ENCODE data around the gene PHF23. TPM values are rescaled to one million over a fixed set of nuclear protein-coding genes. Genes with fewer than 3 reads are reported as not detected.

Gene PHF23
- polyA plus RNA-seq, 3 donors: 11.5 to 29.4 (median 24.4) TPM

- 89 to 94% (median 90%) methylated on average over 31 of the region's 31 CpGs for WGBS, 3 donors
- H3K27ac ChIP-seq (ENCODE audit: low read depth, low read length): no peak overlapping the region
Measured at GRCh38 chr17:7226721-7227710, 12.2 kb downstream of the PHF23 start.

GRCh38 chr17:7225711-7226331 is 13.4 kb downstream of the PHF23 start:
- no peak overlapping the region for H3K27ac ChIP-seq (ENCODE audit: low read depth, low read length)
- 82 to 86% (median 86%) methylated on average over 16 to 21 of the region's 21 CpGs for whole genome bisulfite sequencing, 3 donors

GRCh38 chr17:7224661-7225111 is 14.6 kb downstream of the PHF23 start:
- no peak overlapping the region for H3K27ac ChIP-seq (ENCODE audit: low read depth, low read length)
- 63 to 75% (median 71%) methylated on average over 14 to 15 of the region's 15 CpGs for WGBS, 3 donors

GRCh38 chr17:7224110-7224509 is 15.1 kb downstream of the PHF23 start:
- 73 to 83% (median 80%) methylated on average over 9 to 10 of the region's 10 CpGs for WGBS, 3 donors
- H3K27ac ChIP-seq (ENCODE audit: low read depth, low read length): no peak overlapping the region

- WGBS, 3 donors: 84 to 86% (median 86%) methylated on average over 4 of the region's 4 CpGs
- H3K27ac ChIP-seq (ENCODE audit: low read depth, low read length): no peak overlapping the region
Measured at GRCh38 chr17:7223375-7223774, 15.9 kb downstream of the PHF23 start.

- WGBS, 3 donors: 78 to 80% (median 79%) methylated on average over 7 of the region's 7 CpGs
- no peak overlapping the region for H3K27ac ChIP-seq (ENCODE audit: low read depth, low read length)
Measured at GRCh38 chr17:7222972-7223292, 16.3 kb downstream of the PHF23 start.

GRCh38 chr17:7222093-7222971 is 16.9 kb downstream of the PHF23 start:
- 72 to 83% (median 79%) methylated on average over 15 of the region's 15 CpGs for WGBS, 3 donors

GRCh38 chr17:7221278-7222092 is 17.8 kb downstream of the PHF23 start:
- no peak overlapping the region for H3K27ac ChIP-seq (ENCODE audit: low read depth, low read length)
- WGBS, 3 donors: 47 to 69% (median 64%) methylated on average over 10 of the region's 10 CpGs

More at GRCh38 chr17:7222093-7222971, 16.9 kb downstream of the PHF23 start:
- no peak overlapping the region for H3K27ac ChIP-seq (ENCODE audit: low read depth, low read length)

- H3K27ac ChIP-seq (ENCODE audit: low read depth, low read length): no peak overlapping the region
- WGBS, 3 donors: 13 to 26% (median 19%) methylated on average over 11 of the region's 11 CpGs
Measured at GRCh38 chr17:7220593-7221277, 18.5 kb downstream of the PHF23 start.

GRCh38 chr17:7219812-7220592 is 19.3 kb downstream of the PHF23 start, which contains the start of the genes ACADVL and DLG4:
ACADVL (plus strand) TSS chr17:7219938; CDS start chr17:7219985, 47 bp downstream.
DLG4 (minus strand) TSS chr17:7219836.
- 0% methylated on average over 55 to 63 of the region's 63 CpGs for WGBS, 3 donors
- peak within 1 kb of the TSS; percentile 44 for H3K27ac ChIP-seq (ENCODE audit: low read depth, low read length)

- 14 to 20% (median 14%) methylated on average over 12 of the region's 12 CpGs for WGBS, 3 donors
- H3K27ac ChIP-seq (ENCODE audit: low read depth, low read length): no peak overlapping the region
Measured at GRCh38 chr17:7219229-7219811, 19.9 kb downstream of the PHF23 start.

- WGBS, 3 donors: 74 to 77% (median 75%) methylated on average over 6 of the region's 6 CpGs
Measured at GRCh38 chr17:7218758-7219157, 20.5 kb downstream of the PHF23 start.

GRCh38 chr17:7218166-7218565 is 21.1 kb downstream of the PHF23 start:
- H3K27ac ChIP-seq (ENCODE audit: low read depth, low read length): no peak overlapping the region
- 64 to 68% (median 67%) methylated on average over 6 of the region's 6 CpGs for WGBS, 3 donors

More at GRCh38 chr17:7218758-7219157, 20.5 kb downstream of the PHF23 start:
- H3K27ac ChIP-seq (ENCODE audit: low read depth, low read length): no peak overlapping the region

GRCh38 chr17:7217113-7217987 is 21.9 kb downstream of the PHF23 start:
- 2 to 5% (median 2%) methylated on average over 24 to 32 of the region's 32 CpGs for WGBS, 3 donors
- H3K27ac ChIP-seq (ENCODE audit: low read depth, low read length): no peak overlapping the region

Data from adipose tissue (tissue), 3 donors.